ENCODE data around the gene NAB2. TPM values are rescaled to one million over a fixed set of nuclear protein-coding genes. Genes with fewer than 3 reads are reported as not detected.

The NAB2 gene
- total RNA-seq, 1 experiment from 2014 or later: 18.9 TPM

GRCh38 chr12:57131896-57132744 lies 43.2 kb downstream of the NAB2 start:
- no peak for DNase-seq (ENCODE audit: low spot score)

- peak; percentile 40 for DNase-seq (ENCODE audit: low spot score)
Observed at GRCh38 chr12:57133013-57133569, 44.2 kb downstream of the NAB2 start.

- DNase-seq (ENCODE audit: low spot score): no peak
Observed at GRCh38 chr12:57133916-57134315, 45.0 kb downstream of the NAB2 start.

- DNase-seq (ENCODE audit: low spot score): no peak
Observed at GRCh38 chr12:57134949-57135348, 46.0 kb downstream of the NAB2 start.

GRCh38 chr12:57135527-57136326 lies 46.8 kb downstream of the NAB2 start:
- DNase-seq (ENCODE audit: low spot score): no peak

- no peak for DNase-seq (ENCODE audit: low spot score)
Observed at GRCh38 chr12:57138526-57139272, 49.8 kb downstream of the NAB2 start.

GRCh38 chr12:57139796-57140649 lies 51.1 kb downstream of the NAB2 start:
- DNase-seq (ENCODE audit: low spot score): peak; percentile 43

- no peak for DNase-seq (ENCODE audit: low spot score)
Observed at GRCh38 chr12:57141249-57141648, 52.3 kb downstream of the NAB2 start.

- DNase-seq (ENCODE audit: low spot score): no peak
Observed at GRCh38 chr12:57142121-57142520, 53.2 kb downstream of the NAB2 start.

GRCh38 chr12:57142727-57143126 lies 53.8 kb downstream of the NAB2 start:
- no peak for DNase-seq (ENCODE audit: low spot score)

GRCh38 chr12:57143454-57143853 lies 54.5 kb downstream of the NAB2 start:
- no peak for DNase-seq (ENCODE audit: low spot score)

Other genes with a start within 250 kb of the NAB2 start
- 0.12 TPM in 1 of 2 replicates, not detected in the other for gene SDR9C7, start 154.7 kb upstream of the NAB2 start, total RNA-seq (2014; rRNA removed; shearing (Covaris generic))
- gene RDH16, start 131.5 kb upstream of the NAB2 start, total RNA-seq (2014; rRNA removed; shearing (Covaris generic)): not detected in 2 replicates
- 3.7 and 4.7 TPM in 2 replicates for gene ZBTB39, start 82.6 kb upstream of the NAB2 start, total RNA-seq (2014; rRNA removed; shearing (Covaris generic))
- not detected in 2 replicates for gene TAC3, start 72.6 kb upstream of the NAB2 start, total RNA-seq (2014; rRNA removed; shearing (Covaris generic))
- not detected in 2 replicates for gene MYO1A, start 39.0 kb upstream of the NAB2 start, total RNA-seq (2014; rRNA removed; shearing (Covaris generic))
- gene NEMP1, start 10.3 kb upstream of the NAB2 start, total RNA-seq (2014; rRNA removed; shearing (Covaris generic)): 26.3 and 28.0 TPM in 2 replicates
- gene STAT6, start 22.2 kb downstream of the NAB2 start, total RNA-seq (2014; rRNA removed; shearing (Covaris generic)): 15.2 and 18.4 TPM in 2 replicates
- 34.1 and 35.5 TPM in 2 replicates for gene LRP1, start 39.4 kb downstream of the NAB2 start, total RNA-seq (2014; rRNA removed; shearing (Covaris generic))
- not detected in 2 replicates for gene LRP1-AS, start 58.5 kb downstream of the NAB2 start, total RNA-seq (2014; rRNA removed; shearing (Covaris generic))
- 5.3 and 5.8 TPM in 2 replicates for gene NXPH4, start 127.7 kb downstream of the NAB2 start, total RNA-seq (2014; rRNA removed; shearing (Covaris generic))
- gene SHMT2, start 140.6 kb downstream of the NAB2 start, total RNA-seq (2014; rRNA removed; shearing (Covaris generic)): 208 and 223 TPM in 2 replicates
- 0.59 and 0.89 TPM in 2 replicates for gene STAC3, start 162.1 kb downstream of the NAB2 start, total RNA-seq (2014; rRNA removed; shearing (Covaris generic))